H1 (cell line): ENCODE data around the gene MXRA7. TPM values are rescaled to one million over a fixed set of nuclear protein-coding genes. Genes with fewer than 3 reads are reported as not detected.

ENCODE experiments used
- CTCF ChIA-PET: fragments of 300-600 bp; sonication (Branson Sonifier 250); formaldehyde crosslinking; loops from one replicate; lab custom pipeline; 2021; ENCODE audit not compliant: partially characterized antibody; lab: Charles Lee
- POLR2A ChIA-PET: fragments of 300-600 bp; sonication (Branson Sonifier 250); formaldehyde crosslinking; loops from one replicate; lab custom pipeline; 2021; ENCODE audit warnings: inconsistent platforms; ENCODE audit not compliant: partially characterized antibody; lab: Charles Lee
- DNase-seq, 2 experiments: peaks; one replicate each; pipeline versions ENCODE4 v3.0.0 to v3.0.0-alpha.2; 2010 to 2022; ENCODE audit warnings: low spot score in 2 of 2, low read depth in 1 of 2, mixed read lengths in 1 of 2
- FAIRE-seq: peaks from 2 replicates; lab custom pipeline; 2011; peaks lifted over from hg19 to GRCh38; lab: Jason Lieb, UNC
- H2AFZ ChIP-seq: 2 replicates; pipeline ENCODE4 v1.8.1; 2012; ENCODE audit warnings: low read length, inconsistent platforms
- H2AK5ac ChIP-seq: 2 replicates; pipeline ENCODE4 v1.6.1; 2013; ENCODE audit warnings: low read depth, low read length
- H2BK120ac ChIP-seq: replicated peaks from 2 replicates; pipeline ENCODE3; 2013; ENCODE audit warnings: low read depth, low read length, inconsistent platforms
- H2BK12ac ChIP-seq: 2 replicates; pipeline ENCODE4 v1.6.1; 2013; ENCODE audit warnings: low read depth, low read length
- H2BK15ac ChIP-seq: 2 replicates; pipeline ENCODE4 v1.6.1; 2013; ENCODE audit warnings: low read length
- H2BK20ac ChIP-seq: 2 replicates; pipeline ENCODE4 v1.6.1; 2013; ENCODE audit warnings: low read length
- H2BK5ac ChIP-seq: 2 replicates; pipeline ENCODE4 v1.6.1; 2013; ENCODE audit warnings: low read depth, low read length
- H3K14ac ChIP-seq: 2 replicates; pipeline ENCODE4 v1.6.1; 2013; ENCODE audit warnings: inconsistent platforms; ENCODE audit not compliant: insufficient read length
- H3K18ac ChIP-seq: 2 replicates; pipeline ENCODE4 v1.6.1; 2013; ENCODE audit warnings: low read length; ENCODE audit errors: extremely low read depth
- H3K23ac ChIP-seq: 2 replicates; pipeline ENCODE4 v1.6.1; 2013; ENCODE audit warnings: inconsistent platforms; ENCODE audit not compliant: insufficient read length
- H3K23me2 ChIP-seq: 2 replicates; pipeline ENCODE4 v1.6.1; 2013; ENCODE audit warnings: low read depth, low read length
- H3K27ac ChIP-seq: 2 replicates; pipeline ENCODE4 v1.6.1; 2011; ENCODE audit warnings: low read depth, low read length, inconsistent platforms
- H3K27me3 ChIP-seq, 4 experiments: replicated peaks in 1 of 4; 1 replicate in 1 of 4; 2 replicates in 3 of 4; pipeline versions ENCODE4 v1.6.1 to v1.8.1; 2011 to 2013; ENCODE audit warnings: low read length in 3 of 4, mild to moderate bottlenecking in 3 of 4, inconsistent platforms in 2 of 4, mixed read lengths in 2 of 4, moderate library complexity in 1 of 4; ENCODE audit not compliant: control insufficient read depth in 3 of 4, insufficient read depth in 3 of 4; ENCODE audit errors: extremely low read depth in 1 of 4
- H3K36me3 ChIP-seq, 4 experiments: 2 replicates each; pipeline versions ENCODE4 v1.6.1 to v1.8.1; 2011 to 2013; ENCODE audit warnings: mild to moderate bottlenecking in 4 of 4, low read length in 3 of 4, moderate library complexity in 2 of 4, control low read depth in 1 of 4, inconsistent platforms in 1 of 4; ENCODE audit not compliant: insufficient read depth in 4 of 4, control insufficient read depth in 2 of 4
- H3K4ac ChIP-seq: replicated peaks from 2 replicates; pipeline ENCODE3; 2013; ENCODE audit warnings: low read length, low read depth, mixed read lengths, inconsistent platforms; ENCODE audit not compliant: insufficient read length
- H3K4me1 ChIP-seq, 4 experiments: replicated peaks in 1 of 4; 1 replicate in 1 of 4; 2 replicates in 3 of 4; pipeline versions ENCODE4 v1.6.1 to v1.8.1; 2011 to 2013; ENCODE audit warnings: low read length in 3 of 4, inconsistent platforms in 2 of 4, mixed read lengths in 1 of 4; ENCODE audit not compliant: insufficient read depth in 4 of 4, control insufficient read depth in 3 of 4
- H3K4me2 ChIP-seq, 2 experiments: 2 replicates each; pipeline versions ENCODE4 v1.6.1 to v1.8.1; 2011 to 2013; ENCODE audit warnings: low read depth in 2 of 2, low read length in 2 of 2, control low read depth in 1 of 2, inconsistent platforms in 1 of 2, mild to moderate bottlenecking in 1 of 2; ENCODE audit not compliant: insufficient read depth in 1 of 2
- H3K4me3 ChIP-seq, 4 experiments: fragments of 200-600, 300-600 bp in 1 of 4; sonication (generic), shearing (Covaris generic), sonication (Bioruptor Twin) in 1 of 4; 2 replicates each; pipeline versions ENCODE4 v1.5.1 to v1.8.1; 2011 to 2016; ENCODE audit warnings: low read length in 4 of 4, low read depth in 3 of 4, control low read depth in 2 of 4, inconsistent platforms in 2 of 4, mild to moderate bottlenecking in 2 of 4, mixed read lengths in 1 of 4, moderate library complexity in 1 of 4; ENCODE audit not compliant: insufficient read depth in 2 of 4; ENCODE audit errors: extremely low read depth in 1 of 4
- H3K56ac ChIP-seq: replicated peaks from 2 replicates; pipeline ENCODE3; 2013; ENCODE audit warnings: low read depth, mild to moderate bottlenecking, mixed read lengths, low read length, inconsistent platforms; ENCODE audit not compliant: insufficient read length
- H3K79me1 ChIP-seq: 2 replicates; pipeline ENCODE4 v1.6.1; 2013; ENCODE audit warnings: low read depth, low read length, control low read depth
- H3K79me2 ChIP-seq, 2 experiments: 2 replicates each; pipeline versions ENCODE4 v1.6.1 to v1.8.1; 2012 to 2013; ENCODE audit warnings: low read length in 2 of 2, mild to moderate bottlenecking in 2 of 2, inconsistent platforms in 1 of 2; ENCODE audit not compliant: insufficient read depth in 2 of 2, control insufficient read depth in 1 of 2
- H3K9ac ChIP-seq, 4 experiments: replicated peaks in 1 of 4; 1 replicate in 1 of 4; 2 replicates in 3 of 4; pipeline versions ENCODE4 v1.6.1 to v1.8.1; 2011 to 2013; ENCODE audit warnings: low read depth in 3 of 4, low read length in 3 of 4, control low read depth in 2 of 4, mild to moderate bottlenecking in 2 of 4, moderate library complexity in 2 of 4, inconsistent platforms in 1 of 4; ENCODE audit errors: extremely low read depth in 1 of 4
- H3K9me3 ChIP-seq, 2 experiments: 2 replicates each; pipeline versions ENCODE4 v1.6.1 to v1.8.1; 2012 to 2013; ENCODE audit warnings: mild to moderate bottlenecking in 2 of 2, moderate library complexity in 2 of 2, control low read depth in 1 of 2, inconsistent platforms in 1 of 2, low read depth in 1 of 2, low read length in 1 of 2, mixed read lengths in 1 of 2; ENCODE audit not compliant: insufficient read depth in 2 of 2
- H4K20me1 ChIP-seq, 2 experiments: replicated peaks in 1 of 2; 2 replicates each; pipeline versions ENCODE3 to v1.8.1; 2011 to 2013; ENCODE audit warnings: inconsistent platforms in 2 of 2, low read length in 2 of 2, mild to moderate bottlenecking in 1 of 2; ENCODE audit not compliant: insufficient read depth in 2 of 2, control insufficient read depth in 1 of 2
- H4K5ac ChIP-seq: 2 replicates; pipeline ENCODE4 v1.6.1; 2013; ENCODE audit warnings: low read length, low read depth, mixed read lengths, inconsistent platforms; ENCODE audit not compliant: insufficient read length
- H4K8ac ChIP-seq: 2 replicates; pipeline ENCODE4 v1.8.0; 2013; ENCODE audit warnings: mild to moderate bottlenecking, moderate library complexity, low read length, inconsistent platforms; ENCODE audit not compliant: insufficient read depth; ENCODE audit errors: extremely low read depth
- H4K91ac ChIP-seq: replicated peaks from 2 replicates; pipeline ENCODE3; 2013; ENCODE audit warnings: low read length, mixed read lengths, inconsistent platforms; ENCODE audit not compliant: insufficient read length
- CHD2 ChIP-seq: IDR thresholded peaks from 2 replicates; pipeline ENCODE4 v1.6.1; 2012; ENCODE audit warnings: low read length, improper control_type of control experiment
- CTCF ChIP-seq, 3 experiments: IDR thresholded peaks; 1 replicate in 2 of 3; 2 replicates in 1 of 3; pipeline versions ENCODE4 v1.5.1 to v1.6.1; 2011; ENCODE audit warnings: low read length in 3 of 3, mild to moderate bottlenecking in 3 of 3, inconsistent platforms in 2 of 3, low read depth in 1 of 3, moderate library complexity in 1 of 3; ENCODE audit not compliant: insufficient read depth in 1 of 3; ENCODE audit errors: control extremely low read depth in 1 of 3
- POLR2AphosphoS5 ChIP-seq: IDR thresholded peaks from 2 replicates; pipeline ENCODE4 v1.6.1; 2011; ENCODE audit warnings: low read depth, low read length
- RAD21 ChIP-seq, 2 experiments: IDR thresholded peaks in 1 of 2; conservative IDR thresholded peaks in 1 of 2; 2 replicates each; pipeline ENCODE4 v1.6.1; 2011; ENCODE audit warnings: low read depth in 2 of 2, low read length in 2 of 2, improper control_type of control experiment in 1 of 2, inconsistent platforms in 1 of 2, mild to moderate bottlenecking in 1 of 2, moderate library complexity in 1 of 2
- WGBS, 2 experiments: shearing (Covaris generic) in 1 of 2; methylation state at CpG; one replicate each; pipeline versions ENCODE4 v1.1.6 to v1.1.7; 2013 to 2015; ENCODE audit warnings: low lambda C conversion rate in 2 of 2, mixed read lengths in 2 of 2, inconsistent platforms in 1 of 2, low coverage in 1 of 2, missing lambda C conversion rate in 1 of 2; ENCODE audit not compliant: insufficient replicate concordance in 2 of 2, insufficient coverage in 1 of 2, insufficient read length in 1 of 2; ENCODE audit errors: extremely low coverage in 1 of 2, missing lambda C conversion rate in 1 of 2; 5-methylcytosine and 5-hydroxymethylcytosine counted together
- polyA plus RNA-seq, 7 experiments: library from polyadenylated mRNA; depleted of rRNA in 3 of 7; stranded (reverse) in 5 of 7; unstranded in 2 of 7; fragments of >200 nt in 5 of 7; fragments of 200-250 nt in 2 of 7; gene quantifications; 1 replicate in 5 of 7; 2 replicates in 1 of 7; 4 replicates in 1 of 7; pipeline versions ENCODE4 v1.2.1 to v1.2.3, GENCODE V29; 2011 to 2013; ENCODE audit warnings: missing spikeins in 2 of 7, mixed read lengths in 2 of 7
- total RNA-seq: library from RNA; stranded (reverse); fragmentation: NEBNext Ultra II Directional; extraction: Animal tissue kit (Norgen Biotek cat#: 25700); gene quantifications from 2 replicates; pipeline ENCODE4 v1.2.1, GENCODE V29; 2021

Gene MXRA7
- total and polyA plus RNA-seq, 2 of the 8 experiments (the other 6 are each of a cell fraction or from before 2014, with no cell fraction given), result 17.8 to 26.6 TPM

- TF ChIP-seq POLR2AphosphoS5 (no peak), RAD21 (IDR thresholded peaks at IDR 0.05 in 1 of 2, conservative IDR thresholded peaks at IDR 0.05 in 1 of 2; ENCODE audit: low read depth in 2 of 2, low read length in 2 of 2) (peak; percentile 55 to 69), CTCF (IDR thresholded peaks at IDR 0.05; ENCODE audit: control extremely low read depth in 1 of 3, insufficient read depth in 1 of 3, low read depth in 1 of 3, low read length in 3 of 3) (peak; percentile 53 to 80 (median 70)), CHD2 (no peak)
- Histone ChIP-seq H3K9ac (no peak overlapping the region; a peak in 1 of 7 replicates), H2BK12ac (no peak overlapping the region), H3K36me3 (peaks cover 2 to 36% (median 20%) of the 10 kb centered on the region in 4 experiments; a peak in 6 of 8 replicates), H3K56ac (no peak overlapping the region), H3K23ac (no peak overlapping the region), H3K4me3 (no peak overlapping the region), H3K4me1 (peaks cover 2 to 7% (median 5%) of the 10 kb centered on the region in 4 experiments; a peak in 5 of 7 replicates), H3K27me3 (peaks cover 0 to 3% (median 2%) of the 10 kb centered on the region in 4 experiments; a peak in 5 of 7 replicates), H2BK120ac (no peak overlapping the region), H3K4me2 (no peak overlapping the region), H2AFZ (no peak overlapping the region), H3K9me3 (no peaks in the 10 kb centered on the region), H2BK15ac (no peak overlapping the region), H3K27ac (no peak overlapping the region), H3K79me2 (no peaks in the 10 kb centered on the region), H2BK20ac (no peak overlapping the region), H4K5ac (no peak overlapping the region), H3K4ac (no peak overlapping the region), H4K8ac (no peak overlapping the region), H4K91ac (no peak overlapping the region), H3K18ac (no peak overlapping the region), H2BK5ac (no peak overlapping the region), H2AK5ac (no peak overlapping the region), H3K23me2 (peaks cover 7% of the 10 kb centered on the region; the same call in 1 of the 2 replicates), H3K14ac (no peak overlapping the region), H4K20me1 (peaks cover 0 to 2% of the 10 kb centered on the region in 2 experiments), H3K79me1 (no peaks in the 10 kb centered on the region)
- ChIA-PET CTCF (interaction anchor here (0.9 to 10.2 kb wide), 17 partner anchors 9 to 248 kb away, joined by 3 to 155 read pairs (median 6); partner anchors contain the start of gene AANAT), POLR2A (no interaction called here)
- DNase-seq (peak in 1 of 2 experiments; percentile 92), FAIRE-seq (no peak)
- WGBS, 2 experiments, result 37% methylated on average over 4 of the region's 4 CpGs; no CpG with 5 or more reads in 1 of the 2 experiments
These were observed 4.2 kb upstream of the MXRA7 start for GRCh38 chr17:76714822-76715495.
